Measurements from ENCODE around the gene GRIK4.

The GRIK4 gene

DNA sequence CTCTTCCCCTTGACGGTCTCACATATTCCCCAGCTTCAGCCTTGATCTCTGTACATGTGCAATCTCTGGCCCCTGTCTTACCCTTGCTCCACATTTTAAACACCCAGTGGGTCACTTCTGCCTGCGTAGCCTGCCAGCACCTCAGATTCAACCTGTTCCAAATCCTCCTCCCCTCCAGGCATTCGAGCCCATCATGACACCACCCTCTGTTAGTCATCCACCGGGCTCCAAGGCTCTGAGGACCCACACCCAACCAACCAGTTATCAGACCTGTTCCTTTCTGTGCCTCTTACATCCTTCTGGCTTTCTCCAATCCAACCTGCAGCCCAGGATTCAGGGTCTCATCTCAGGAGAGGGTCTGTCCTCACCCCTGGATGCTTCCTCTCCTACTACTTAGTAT lies 392.6 kb downstream of the GRIK4 start:
- H3K27ac ChIP-seq (ENCODE audit: low read depth, low read length), result no peak overlapping the region
- 86% methylated on average over 4 of the region's 4 CpGs for WGBS
- 0 out of 2 replicates have a peak, but pooled peaks cover 7% of the 10 kb centered on the region for H3K4me1 ChIP-seq (ENCODE audit: insufficient read depth, low read length)
- no peak overlapping the region for H3K9ac ChIP-seq (ENCODE audit: low read depth, low read length)
- H3K4me3 ChIP-seq (ENCODE audit: low read length), result no peak overlapping the region
- no peaks in the 10 kb centered on the region for H3K36me3 ChIP-seq (ENCODE audit: insufficient read depth, low read length)
- no peaks in the 10 kb centered on the region for H3K27me3 ChIP-seq (ENCODE audit: insufficient read depth, low read length)
- H3K9me3 ChIP-seq (ENCODE audit: insufficient read depth, low read depth, low read length), result no peaks in the 10 kb centered on the region

DNA sequence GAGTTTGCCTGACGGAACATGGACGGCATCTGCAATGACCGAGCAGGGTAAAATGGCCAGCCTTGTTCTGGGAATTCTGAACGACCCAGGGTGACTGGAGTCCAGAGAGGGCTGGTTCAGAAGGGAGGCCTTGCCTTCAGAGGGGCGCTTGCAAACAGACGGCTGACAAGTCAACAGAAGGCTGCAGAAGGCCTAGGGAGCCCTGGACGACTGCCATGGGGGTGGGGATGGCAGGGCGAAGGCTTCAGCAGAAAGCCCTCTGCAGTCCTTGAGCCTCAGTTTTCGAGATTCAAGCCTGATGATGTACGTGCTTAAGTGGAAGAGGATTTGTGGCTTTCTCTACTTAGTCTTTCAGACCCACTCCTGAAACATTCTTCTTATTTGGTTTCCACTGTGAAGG lies 395.2 kb downstream of the GRIK4 start:
- no peaks in the 10 kb centered on the region for H3K9me3 ChIP-seq (ENCODE audit: insufficient read depth, low read depth, low read length)
- no peaks in the 10 kb centered on the region for H3K4me1 ChIP-seq (ENCODE audit: insufficient read depth, low read length)
- H3K9ac ChIP-seq (ENCODE audit: low read depth, low read length), result no peak overlapping the region
- no peaks in the 10 kb centered on the region for H3K27me3 ChIP-seq (ENCODE audit: insufficient read depth, low read length)
- H3K36me3 ChIP-seq (ENCODE audit: insufficient read depth, low read length), result no peaks in the 10 kb centered on the region
- no peak overlapping the region for H3K4me3 ChIP-seq (ENCODE audit: low read length)
- 90% methylated on average over 10 of the region's 10 CpGs for whole genome bisulfite sequencing
- H3K27ac ChIP-seq (ENCODE audit: low read depth, low read length), result no peak overlapping the region

GRCh38 chr11:120907971-120908370 lies 396.4 kb downstream of the GRIK4 start:
- Histone ChIP-seq H3K27me3 (ENCODE audit: insufficient read depth, low read length) (no peaks in the 10 kb centered on the region), H3K4me3 (ENCODE audit: low read length) (no peak overlapping the region), H3K27ac (ENCODE audit: low read depth, low read length) (no peak overlapping the region), H3K4me1 (ENCODE audit: insufficient read depth, low read length) (no peaks in the 10 kb centered on the region), H3K36me3 (ENCODE audit: insufficient read depth, low read length) (no peaks in the 10 kb centered on the region), H3K9ac (ENCODE audit: low read depth, low read length) (no peak overlapping the region), H3K9me3 (ENCODE audit: insufficient read depth, low read depth, low read length) (no peaks in the 10 kb centered on the region)
- WGBS, result 92% methylated on average over 1 of the region's 1 CpG

DNA sequence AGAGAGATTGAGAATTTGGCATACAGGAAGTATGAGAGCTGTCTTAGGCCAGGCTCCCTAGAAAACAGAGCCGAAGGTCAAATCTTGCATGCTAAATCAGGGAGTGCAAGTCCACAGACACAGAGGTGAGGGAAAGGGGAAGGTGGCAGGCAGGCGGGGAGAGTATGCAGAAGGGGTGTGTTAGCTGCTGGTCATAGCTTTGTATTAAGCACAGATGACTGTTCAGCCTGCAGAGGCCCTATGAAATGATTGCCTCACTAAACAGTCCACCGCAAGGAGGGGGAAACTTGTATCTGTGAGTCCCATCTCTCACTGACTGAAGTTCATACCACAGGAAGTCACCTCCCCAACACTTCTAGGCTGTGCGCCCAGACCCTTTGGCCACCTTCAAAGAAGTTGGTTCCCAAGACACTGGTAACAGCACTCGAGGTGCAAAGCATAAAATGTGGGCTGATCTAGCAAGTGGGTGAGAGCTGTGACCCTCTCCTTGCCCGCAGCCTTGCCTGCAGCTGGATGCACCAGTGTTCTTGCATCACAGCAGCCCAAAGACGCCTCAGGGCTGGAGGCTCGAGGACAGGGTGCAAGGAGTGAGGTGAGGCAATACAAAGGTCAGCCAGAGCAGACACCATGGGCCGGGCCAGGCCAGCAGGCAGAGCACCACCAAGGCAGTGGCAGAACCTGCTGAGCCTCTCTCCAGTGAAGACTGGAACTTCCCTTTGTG lies 397.1 kb downstream of the GRIK4 start:
- H3K9ac ChIP-seq (ENCODE audit: low read depth, low read length), result no peak overlapping the region
- no peaks in the 10 kb centered on the region for H3K4me1 ChIP-seq (ENCODE audit: insufficient read depth, low read length)
- no peak overlapping the region for H3K27ac ChIP-seq (ENCODE audit: low read depth, low read length)
- WGBS, result 93% methylated on average over 9 of the region's 9 CpGs
- no peak overlapping the region for H3K4me3 ChIP-seq (ENCODE audit: low read length)
- no peaks in the 10 kb centered on the region for H3K36me3 ChIP-seq (ENCODE audit: insufficient read depth, low read length)
- no peaks in the 10 kb centered on the region for H3K9me3 ChIP-seq (ENCODE audit: insufficient read depth, low read depth, low read length)
- no peaks in the 10 kb centered on the region for H3K27me3 ChIP-seq (ENCODE audit: insufficient read depth, low read length)

GRCh38 chr11:120909676-120910416 lies 398.3 kb downstream of the GRIK4 start:
- no peak overlapping the region for H3K4me3 ChIP-seq (ENCODE audit: low read length)
- no peaks in the 10 kb centered on the region for H3K36me3 ChIP-seq (ENCODE audit: insufficient read depth, low read length)
- 92% methylated on average over 5 of the region's 5 CpGs for WGBS

GRCh38 chr11:120911943-120912342 lies 400.4 kb downstream of the GRIK4 start:
- H3K36me3 ChIP-seq (ENCODE audit: insufficient read depth, low read length), result no peaks in the 10 kb centered on the region
- no peaks in the 10 kb centered on the region for H3K27me3 ChIP-seq (ENCODE audit: insufficient read depth, low read length)
- no peak overlapping the region for H3K27ac ChIP-seq (ENCODE audit: low read depth, low read length)
- 85% methylated on average over 2 of the region's 3 CpGs for WGBS
- no peaks in the 10 kb centered on the region for H3K4me1 ChIP-seq (ENCODE audit: insufficient read depth, low read length)
- H3K9me3 ChIP-seq (ENCODE audit: insufficient read depth, low read depth, low read length), result no peaks in the 10 kb centered on the region
- no peak overlapping the region for H3K4me3 ChIP-seq (ENCODE audit: low read length)
- no peak overlapping the region for H3K9ac ChIP-seq (ENCODE audit: low read depth, low read length)

More at GRCh38 chr11:120909676-120910416, 398.3 kb downstream of the GRIK4 start:
- Histone ChIP-seq H3K27ac (ENCODE audit: low read depth, low read length) (no peak overlapping the region), H3K4me1 (ENCODE audit: insufficient read depth, low read length) (no peaks in the 10 kb centered on the region), H3K27me3 (ENCODE audit: insufficient read depth, low read length) (no peaks in the 10 kb centered on the region), H3K9ac (ENCODE audit: low read depth, low read length) (no peak overlapping the region), H3K9me3 (ENCODE audit: insufficient read depth, low read depth, low read length) (no peaks in the 10 kb centered on the region)

DNA sequence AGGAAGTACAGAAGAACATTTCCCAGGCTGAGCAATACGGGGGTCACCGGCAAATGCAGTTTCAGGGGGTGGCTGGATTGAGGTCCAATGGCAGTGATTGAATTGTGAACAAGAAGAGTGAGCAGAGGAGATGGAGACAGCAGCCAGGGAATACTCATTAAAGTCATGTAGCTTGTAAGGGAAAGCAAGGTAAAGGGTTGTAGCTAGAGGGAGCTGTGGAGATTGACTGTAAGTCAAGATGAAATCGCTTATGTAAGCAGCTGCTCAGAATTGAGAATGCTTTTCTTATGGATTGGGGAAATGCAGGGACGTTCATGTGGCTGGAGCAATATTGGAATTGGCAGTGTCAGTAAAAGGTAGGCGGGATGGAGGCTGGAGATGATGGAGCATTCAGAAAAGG lies 401.0 kb downstream of the GRIK4 start:
- Histone ChIP-seq H3K4me1 (ENCODE audit: insufficient read depth, low read length) (0 out of 2 replicates have a peak, but pooled peaks cover 2% of the 10 kb centered on the region), H3K4me3 (ENCODE audit: low read length) (no peak overlapping the region), H3K9me3 (ENCODE audit: insufficient read depth, low read depth, low read length) (no peaks in the 10 kb centered on the region), H3K27ac (ENCODE audit: low read depth, low read length) (no peak overlapping the region), H3K36me3 (ENCODE audit: insufficient read depth, low read length) (no peaks in the 10 kb centered on the region), H3K9ac (ENCODE audit: low read depth, low read length) (no peak overlapping the region), H3K27me3 (ENCODE audit: insufficient read depth, low read length) (no peaks in the 10 kb centered on the region)
- 64% methylated on average over 5 of the region's 5 CpGs for WGBS

GRCh38 chr11:120912915-120913314 lies 401.4 kb downstream of the GRIK4 start:
- Histone ChIP-seq H3K9me3 (ENCODE audit: insufficient read depth, low read depth, low read length) (no peaks in the 10 kb centered on the region), H3K36me3 (ENCODE audit: insufficient read depth, low read length) (no peaks in the 10 kb centered on the region), H3K4me3 (ENCODE audit: low read length) (no peak overlapping the region), H3K27me3 (ENCODE audit: insufficient read depth, low read length) (no peaks in the 10 kb centered on the region), H3K9ac (ENCODE audit: low read depth, low read length) (no peak overlapping the region), H3K4me1 (ENCODE audit: insufficient read depth, low read length) (0 out of 2 replicates have a peak, but pooled peaks cover 6% of the 10 kb centered on the region), H3K27ac (ENCODE audit: low read depth, low read length) (no peak overlapping the region)
- 88% methylated on average over 2 of the region's 2 CpGs for WGBS

GRCh38 chr11:120914021-120914420 lies 402.5 kb downstream of the GRIK4 start:
- no peak overlapping the region for H3K4me3 ChIP-seq (ENCODE audit: low read length)
- no peak overlapping the region for H3K9ac ChIP-seq (ENCODE audit: low read depth, low read length)
- H3K4me1 ChIP-seq (ENCODE audit: insufficient read depth, low read length), result 0 out of 2 replicates have a peak, but pooled peaks cover 6% of the 10 kb centered on the region
- no peak overlapping the region for H3K27ac ChIP-seq (ENCODE audit: low read depth, low read length)
- WGBS, result 75% methylated on average over 5 of the region's 5 CpGs
- no peaks in the 10 kb centered on the region for H3K36me3 ChIP-seq (ENCODE audit: insufficient read depth, low read length)
- no peaks in the 10 kb centered on the region for H3K27me3 ChIP-seq (ENCODE audit: insufficient read depth, low read length)
- H3K9me3 ChIP-seq (ENCODE audit: insufficient read depth, low read depth, low read length), result no peaks in the 10 kb centered on the region

GRCh38 chr11:120914601-120915000 lies 403.1 kb downstream of the GRIK4 start:
- Histone ChIP-seq H3K9ac (ENCODE audit: low read depth, low read length) (no peak overlapping the region), H3K27ac (ENCODE audit: low read depth, low read length) (no peak overlapping the region), H3K27me3 (ENCODE audit: insufficient read depth, low read length) (no peaks in the 10 kb centered on the region), H3K36me3 (ENCODE audit: insufficient read depth, low read length) (no peaks in the 10 kb centered on the region), H3K4me1 (ENCODE audit: insufficient read depth, low read length) (0 out of 2 replicates have a peak, but pooled peaks cover 6% of the 10 kb centered on the region), H3K9me3 (ENCODE audit: insufficient read depth, low read depth, low read length) (no peaks in the 10 kb centered on the region), H3K4me3 (ENCODE audit: low read length) (no peak overlapping the region)
- WGBS, result 88% methylated on average over 4 of the region's 4 CpGs

DNA sequence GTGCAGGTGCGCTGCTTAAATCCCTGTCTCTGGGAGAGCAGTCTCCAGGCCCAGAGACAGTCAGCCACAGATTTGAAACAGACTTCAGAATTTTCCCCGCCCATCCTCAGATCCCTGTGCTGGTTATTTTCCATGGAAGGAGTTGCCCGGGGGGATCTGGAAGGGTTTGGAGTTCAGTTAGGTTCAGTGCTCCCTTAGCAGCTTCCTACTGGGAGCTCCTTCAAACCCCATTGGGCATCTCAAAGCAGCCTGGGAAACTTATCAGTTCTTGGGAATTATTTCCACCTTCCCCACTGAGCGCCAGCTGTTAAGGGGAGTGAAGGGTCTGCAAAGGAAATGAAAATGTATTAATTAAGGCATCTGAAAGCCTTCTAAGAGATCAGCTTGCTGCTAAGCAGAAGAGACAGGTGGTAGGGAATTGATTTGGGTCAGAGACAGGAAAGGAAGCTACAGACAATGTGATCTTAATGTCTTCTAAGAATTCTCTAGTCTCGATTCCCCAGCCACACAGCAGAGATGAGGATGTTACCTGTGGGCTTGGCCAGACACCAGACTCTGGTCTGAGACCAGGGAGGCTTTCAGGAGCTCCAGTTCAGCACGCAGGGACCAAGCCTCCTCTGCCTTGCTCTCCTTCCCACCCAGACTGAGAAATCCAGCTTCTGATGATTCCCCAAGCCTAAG lies 406.2 kb downstream of the GRIK4 start:
- Histone ChIP-seq H3K36me3 (ENCODE audit: insufficient read depth, low read length) (no peaks in the 10 kb centered on the region), H3K27ac (ENCODE audit: low read depth, low read length) (no peak overlapping the region), H3K4me1 (ENCODE audit: insufficient read depth, low read length) (0 out of 2 replicates have a peak, but pooled peaks cover 6% of the 10 kb centered on the region), H3K9ac (ENCODE audit: low read depth, low read length) (no peak overlapping the region), H3K4me3 (ENCODE audit: low read length) (no peak overlapping the region), H3K9me3 (ENCODE audit: insufficient read depth, low read depth, low read length) (no peaks in the 10 kb centered on the region), H3K27me3 (ENCODE audit: insufficient read depth, low read length) (no peaks in the 10 kb centered on the region)
- 79% methylated on average over 6 of the region's 6 CpGs for WGBS

Measured in HUES64 (cell line).